Epithelial cell of esophagus (primary cell): ENCODE results near the gene AGRP.
"Not testable (repeated sequence)": the region's sequence is repeated elsewhere in the genome, so short reads cannot be mapped to it uniquely, and the experiment has no call there.

Experiments
- DNase-seq: peaks from one replicate; pipeline ENCODE4 v3.0.0; 2010; ENCODE audit warnings: low read depth
- H3K4me3 ChIP-seq: 2 replicates; pipeline ENCODE4 v1.5.1; 2011; ENCODE audit warnings: mild to moderate bottlenecking, low read length, control low read depth
- CTCF ChIP-seq: IDR thresholded peaks from 2 replicates; pipeline ENCODE4 v1.5.1; 2011; ENCODE audit warnings: low read depth, mild to moderate bottlenecking, low read length, control low read depth, inconsistent platforms; ENCODE audit not compliant: insufficient read depth; ENCODE audit errors: missing control alignments

Gene AGRP

GRCh38 chr16:67517155-67517445 lies 33.8 kb upstream of the AGRP start:
- no peak overlapping the region for H3K4me3 ChIP-seq
- TF ChIP-seq CTCF: no peak
- no peak for DNase-seq

- peak; percentile 72 for DNase-seq
Measured at GRCh38 chr16:67516296-67517154, 33.2 kb upstream of the AGRP start.

GRCh38 chr16:67514382-67514828 lies 31.1 kb upstream of the AGRP start:
- no peak overlapping the region for H3K4me3 ChIP-seq
- DNase-seq: peak; percentile 89
- TF ChIP-seq CTCF: peak; percentile 72

More at GRCh38 chr16:67516296-67517154, 33.2 kb upstream of the AGRP start:
- TF ChIP-seq CTCF: no peak
- no peak overlapping the region for H3K4me3 ChIP-seq

- not testable (repeated sequence) for DNase-seq, H3K4me3 ChIP-seq
Measured at GRCh38 chr16:67513892-67514291, 30.5 kb upstream of the AGRP start.

GRCh38 chr16:67509016-67509415 lies 25.7 kb upstream of the AGRP start:
- DNase-seq: no peak
- no peak for TF ChIP-seq CTCF
- H3K4me3 ChIP-seq: no peak overlapping the region

GRCh38 chr16:67506468-67506867 lies 23.1 kb upstream of the AGRP start:
- no peak for DNase-seq
- no peak overlapping the region for H3K4me3 ChIP-seq
- TF ChIP-seq CTCF: no peak

- DNase-seq: no peak
- no peak for TF ChIP-seq CTCF
- no peak overlapping the region for H3K4me3 ChIP-seq
Measured at GRCh38 chr16:67504031-67505021, 21.0 kb upstream of the AGRP start.
